ENCODE data around the gene UBE2D2.
"Not testable (repeated sequence)": the region's sequence is repeated elsewhere in the genome, so short reads cannot be mapped to it uniquely, and the experiment has no call there.

Gene UBE2D2
- total RNA-seq = 126 to 135 reads per million in 2 donors

- DNase-seq = peak; percentile 97
Measured at GRCh38 chr5:139560752-139561654, at the start of gene UBE2D2. UBE2D2 (plus strand) TSS chr5:139561339; CDS start chr5:139561792, 453 bp downstream.

- DNase-seq = no peak
Measured at GRCh38 chr5:139512786-139513390, 48.3 kb upstream of the UBE2D2 start.

- DNase-seq = peak; percentile 71
Measured at GRCh38 chr5:139513434-139513833, 47.7 kb upstream of the UBE2D2 start.

GRCh38 chr5:139513852-139514485 is 47.2 kb upstream of the UBE2D2 start:
- no peak for DNase-seq

GRCh38 chr5:139514486-139514856 is 46.7 kb upstream of the UBE2D2 start:
- DNase-seq = no peak

- DNase-seq = peak; percentile 91
Measured at GRCh38 chr5:139517683-139518564, 43.2 kb upstream of the UBE2D2 start.

- no peak for DNase-seq
Measured at GRCh38 chr5:139523635-139524445, 37.3 kb upstream of the UBE2D2 start.

GRCh38 chr5:139524446-139524845 is 36.7 kb upstream of the UBE2D2 start:
- DNase-seq = no peak

GRCh38 chr5:139524940-139525585 is 36.1 kb upstream of the UBE2D2 start:
- DNase-seq = no peak

- DNase-seq = not testable (repeated sequence)
Measured at GRCh38 chr5:139525586-139526308, 35.4 kb upstream of the UBE2D2 start.

- not testable (repeated sequence) for DNase-seq
Measured at GRCh38 chr5:139526309-139527089, 34.6 kb upstream of the UBE2D2 start.

GRCh38 chr5:139527090-139527470 is 34.1 kb upstream of the UBE2D2 start:
- DNase-seq = not testable (repeated sequence)

- not testable (repeated sequence) for DNase-seq
Measured at GRCh38 chr5:139527896-139528467, 33.2 kb upstream of the UBE2D2 start.

- not testable (repeated sequence) for DNase-seq
Measured at GRCh38 chr5:139528695-139529094, 32.4 kb upstream of the UBE2D2 start.

- DNase-seq = not testable (repeated sequence)
Measured at GRCh38 chr5:139530079-139530478, 31.1 kb upstream of the UBE2D2 start.

- no peak for DNase-seq
Measured at GRCh38 chr5:139531772-139532169, 29.4 kb upstream of the UBE2D2 start.

- peak; percentile 18 for DNase-seq
Measured at GRCh38 chr5:139543423-139543991, 17.6 kb upstream of the UBE2D2 start.

GRCh38 chr5:139546593-139546992 is 14.5 kb upstream of the UBE2D2 start:
- DNase-seq = not testable (repeated sequence)

Measured in T-helper 9 cell (primary cell).